ENCODE results near the gene KLF5. TPM values are rescaled to one million over a fixed set of nuclear protein-coding genes. Genes with fewer than 3 reads are reported as not detected.

The KLF5 gene
- total RNA-seq, 1 experiment from 2014 or later, result 2.2 TPM

DNA sequence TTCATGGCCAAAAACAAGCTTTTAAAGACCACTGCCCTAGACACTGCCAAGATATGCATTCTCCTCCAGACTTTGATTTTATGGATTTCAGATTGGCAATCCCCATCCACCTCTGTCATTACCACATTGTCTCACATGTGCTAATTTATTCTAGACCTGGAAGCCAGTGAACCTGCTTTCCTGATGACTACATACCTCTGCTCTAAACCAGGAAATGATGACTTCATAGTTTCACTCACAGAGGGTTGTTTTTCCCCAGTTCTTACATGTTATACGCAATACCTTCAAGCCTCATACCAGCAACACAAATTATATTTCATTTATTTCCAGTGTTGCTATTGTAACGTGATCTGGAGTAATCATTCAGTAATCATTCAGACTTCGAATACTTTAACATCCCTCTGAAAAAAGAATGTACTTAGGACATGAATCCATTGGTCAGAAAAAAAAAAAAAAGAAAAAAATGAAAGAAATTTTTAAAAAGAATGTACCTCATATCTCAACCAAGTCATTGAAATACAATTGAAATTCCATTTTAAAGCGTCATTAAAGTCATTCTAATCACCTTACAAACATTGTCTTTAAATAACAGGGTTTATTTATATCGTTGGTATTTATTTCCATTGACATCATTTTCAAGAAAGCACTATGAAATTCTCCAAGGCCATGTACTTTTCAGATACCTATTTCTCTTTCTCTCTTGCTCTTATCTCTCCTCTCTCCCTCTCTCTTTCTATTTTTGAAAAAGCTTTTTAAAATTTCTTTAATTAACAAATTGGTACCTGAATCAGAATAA lies 33.4 kb upstream of the KLF5 start:
- Histone ChIP-seq H2AK5ac (ENCODE audit: insufficient read length, low read length) (no peak overlapping the region), H2BK120ac (ENCODE audit: low read depth, low read length, poor library complexity, severe bottlenecking) (no peak overlapping the region), H2BK20ac (ENCODE audit: low read depth, low read length, poor library complexity, severe bottlenecking) (no peak overlapping the region), H3K23me2 (ENCODE audit: insufficient read length, low read depth, low read length, poor library complexity, severe bottlenecking) (no peaks in the 10 kb centered on the region), H2BK5ac (ENCODE audit: insufficient read length, low read length) (no peak overlapping the region), H3K79me1 (ENCODE audit: insufficient read depth, low read depth, low read length, poor library complexity, severe bottlenecking) (no peaks in the 10 kb centered on the region), H3K56ac (ENCODE audit: insufficient read length, low read depth, low read length) (no peak overlapping the region), H4K8ac (replicated peaks; ENCODE audit: insufficient read length, low read depth, low read length) (no peak overlapping the region), H4K91ac (ENCODE audit: insufficient read length, low read depth, low read length) (no peak overlapping the region), H3K14ac (ENCODE audit: insufficient read depth, low read length) (no peak overlapping the region), H3T11ph (ENCODE audit: low read length) (no peak overlapping the region), H2BK15ac (ENCODE audit: low read depth, low read length) (no peak overlapping the region), H3K9ac (ENCODE audit: extremely low read depth, insufficient read length, low read length) (no peak overlapping the region), H3K4me2 (ENCODE audit: insufficient read depth, insufficient read length, low read length) (no peak overlapping the region), H2AFZ (ENCODE audit: low read length) (no peak overlapping the region), H3K23ac (ENCODE audit: insufficient read length, low read depth, low read length) (no peak overlapping the region), H2BK12ac (ENCODE audit: insufficient read length, low read depth, low read length) (no peak overlapping the region), H3K79me2 (ENCODE audit: insufficient read depth, low read length) (no peaks in the 10 kb centered on the region), H3K27me3 (ENCODE audit: insufficient read depth, low read length) (no peaks in the 10 kb centered on the region), H4K5ac (ENCODE audit: insufficient read length, low read depth, low read length) (no peak overlapping the region), H4K20me1 (ENCODE audit: control insufficient read depth, insufficient read depth, insufficient read length) (no peaks in the 10 kb centered on the region), H3K9me3 (ENCODE audit: control insufficient read depth, low read depth, low read length) (no peaks in the 10 kb centered on the region), H3K18ac (ENCODE audit: insufficient read length, low read depth, low read length) (no peak overlapping the region), H3K27ac (ENCODE audit: insufficient read length, low read depth, low read length) (no peak overlapping the region), H3K4me1 (ENCODE audit: insufficient read depth, low read length) (no peaks in the 10 kb centered on the region), H3K4ac (ENCODE audit: low read depth, low read length) (no peak overlapping the region)
- Mint-ChIP-seq H3K4me1 (peaks cover 0 to 5% of the 10 kb centered on the region in 2 experiments; a peak in 1 of 4 replicates), H3K4me3 (no peak overlapping the region), H3K9me3 (no peaks in the 10 kb centered on the region), H3K27me3 (ENCODE audit: low read depth) (no peaks in the 10 kb centered on the region), H3K36me3 (ENCODE audit: insufficient read depth in 1 of 3, low read depth in 3 of 3) (no peaks in the 10 kb centered on the region), H3K27ac (no peak overlapping the region)
- TF ChIP-seq, protein P1, sequence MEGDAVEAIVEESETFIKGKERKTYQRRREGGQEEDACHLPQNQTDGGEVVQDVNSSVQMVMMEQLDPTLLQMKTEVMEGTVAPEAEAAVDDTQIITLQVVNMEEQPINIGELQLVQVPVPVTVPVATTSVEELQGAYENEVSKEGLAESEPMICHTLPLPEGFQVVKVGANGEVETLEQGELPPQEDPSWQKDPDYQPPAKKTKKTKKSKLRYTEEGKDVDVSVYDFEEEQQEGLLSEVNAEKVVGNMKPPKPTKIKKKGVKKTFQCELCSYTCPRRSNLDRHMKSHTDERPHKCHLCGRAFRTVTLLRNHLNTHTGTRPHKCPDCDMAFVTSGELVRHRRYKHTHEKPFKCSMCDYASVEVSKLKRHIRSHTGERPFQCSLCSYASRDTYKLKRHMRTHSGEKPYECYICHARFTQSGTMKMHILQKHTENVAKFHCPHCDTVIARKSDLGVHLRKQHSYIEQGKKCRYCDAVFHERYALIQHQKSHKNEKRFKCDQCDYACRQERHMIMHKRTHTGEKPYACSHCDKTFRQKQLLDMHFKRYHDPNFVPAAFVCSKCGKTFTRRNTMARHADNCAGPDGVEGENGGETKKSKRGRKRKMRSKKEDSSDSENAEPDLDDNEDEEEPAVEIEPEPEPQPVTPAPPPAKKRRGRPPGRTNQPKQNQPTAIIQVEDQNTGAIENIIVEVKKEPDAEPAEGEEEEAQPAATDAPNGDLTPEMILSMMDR (conservative IDR thresholded peaks at IDR 0.05), result no peak
- WGBS (ENCODE audit: extremely low coverage, insufficient read length, low lambda C conversion rate), result no CpG with 5 or more reads among the region's 5 CpGs
- DNase-seq, result no peak

Data from H9 (cell line).